ENCODE results near the gene NFIB. TPM values are rescaled to one million over a fixed set of nuclear protein-coding genes. Genes with fewer than 3 reads are reported as not detected.

NFIB gene
- total and polyA plus RNA-seq, 2 of the 8 experiments (the other 6 are each of a cell fraction or from before 2014, with no cell fraction given) = 2.6 to 13.1 TPM

GRCh38 chr9:14348123-14348372 lies 34.1 kb upstream of the NFIB start:
- ChIA-PET CTCF (ENCODE audit: partially characterized antibody) (interaction anchor here (0.7 to 1.9 kb wide), 3 partner anchors 32 to 277 kb away, joined by 3 to 8 read pairs (median 4); no protein-coding TSS in a partner anchor), POLR2A (ENCODE audit: partially characterized antibody) (interaction anchor here (0.6 to 3.3 kb wide), 7 partner anchors 14 to 856 kb away, joined by 3 to 26 read pairs (median 5); partner anchors contain the start of gene NFIB)
- no peak overlapping the region for H3K23ac ChIP-seq (ENCODE audit: insufficient read length)
- H2AK5ac ChIP-seq (ENCODE audit: low read depth, low read length) = no peak overlapping the region
- H4K5ac ChIP-seq (ENCODE audit: insufficient read length, low read depth, low read length) = no peak overlapping the region
- H3K4me3 ChIP-seq (ENCODE audit: extremely low read depth in 1 of 4, insufficient read depth in 2 of 4, low read depth in 3 of 4, low read length in 4 of 4) = peak overlapping the region; percentile 60 to 70 (median 64)
- no peak for FAIRE-seq
- TF ChIP-seq SP4 (IDR thresholded peaks at IDR 0.05; ENCODE audit: low read length) (0 out of 2 replicates have a peak, but pooled peaks have one; percentile 40), JUND (IDR thresholded peaks at IDR 0.05; ENCODE audit: low read length) (no peak), SIN3A (conservative IDR thresholded peaks at IDR 0.05 in 1 of 2, IDR thresholded peaks at IDR 0.05 in 1 of 2; ENCODE audit: low read depth in 1 of 2, low read length in 2 of 2) (peak in 1 of 2 experiments; percentile 33; a peak in 1 of 4 replicates), HDAC6 (IDR thresholded peaks at IDR 0.05; ENCODE audit: low read depth, low read length) (no peak)
- TF ChIP-seq, protein P1, sequence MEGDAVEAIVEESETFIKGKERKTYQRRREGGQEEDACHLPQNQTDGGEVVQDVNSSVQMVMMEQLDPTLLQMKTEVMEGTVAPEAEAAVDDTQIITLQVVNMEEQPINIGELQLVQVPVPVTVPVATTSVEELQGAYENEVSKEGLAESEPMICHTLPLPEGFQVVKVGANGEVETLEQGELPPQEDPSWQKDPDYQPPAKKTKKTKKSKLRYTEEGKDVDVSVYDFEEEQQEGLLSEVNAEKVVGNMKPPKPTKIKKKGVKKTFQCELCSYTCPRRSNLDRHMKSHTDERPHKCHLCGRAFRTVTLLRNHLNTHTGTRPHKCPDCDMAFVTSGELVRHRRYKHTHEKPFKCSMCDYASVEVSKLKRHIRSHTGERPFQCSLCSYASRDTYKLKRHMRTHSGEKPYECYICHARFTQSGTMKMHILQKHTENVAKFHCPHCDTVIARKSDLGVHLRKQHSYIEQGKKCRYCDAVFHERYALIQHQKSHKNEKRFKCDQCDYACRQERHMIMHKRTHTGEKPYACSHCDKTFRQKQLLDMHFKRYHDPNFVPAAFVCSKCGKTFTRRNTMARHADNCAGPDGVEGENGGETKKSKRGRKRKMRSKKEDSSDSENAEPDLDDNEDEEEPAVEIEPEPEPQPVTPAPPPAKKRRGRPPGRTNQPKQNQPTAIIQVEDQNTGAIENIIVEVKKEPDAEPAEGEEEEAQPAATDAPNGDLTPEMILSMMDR (IDR thresholded peaks at IDR 0.05; ENCODE audit: control extremely low read depth in 1 of 3, insufficient read depth in 1 of 3, low read depth in 1 of 3, low read length in 3 of 3) = peak in 1 of 3 experiments; percentile 17; a peak in 1 of 4 replicates
- 0 out of 2 replicates have a peak overlapping the region, but pooled peaks have one; percentile 81 for H2BK15ac ChIP-seq (ENCODE audit: low read length)
- no peaks in the 10 kb centered on the region for H4K20me1 ChIP-seq (replicated peaks in 1 of 2; ENCODE audit: control insufficient read depth in 1 of 2, insufficient read depth in 2 of 2, low read length in 2 of 2)
- H3K14ac ChIP-seq (ENCODE audit: insufficient read length) = no peak overlapping the region
- H3K27me3 ChIP-seq (replicated peaks in 1 of 4; ENCODE audit: control insufficient read depth in 3 of 4, extremely low read depth in 1 of 4, insufficient read depth in 3 of 4, low read length in 3 of 4) = peaks cover 28 to 79% (median 66%) of the 10 kb centered on the region in 4 experiments
- no peak overlapping the region for H4K91ac ChIP-seq (replicated peaks; ENCODE audit: insufficient read length, low read length)
- no peak overlapping the region for H3K4ac ChIP-seq (replicated peaks; ENCODE audit: insufficient read length, low read depth, low read length)
- H3K4me1 ChIP-seq (replicated peaks in 1 of 4; ENCODE audit: control insufficient read depth in 3 of 4, insufficient read depth in 4 of 4, low read length in 3 of 4) = peaks cover 15 to 34% (median 19%) of the 10 kb centered on the region in 4 experiments
- H2BK5ac ChIP-seq (ENCODE audit: low read depth, low read length) = 0 out of 2 replicates have a peak overlapping the region, but pooled peaks have one; percentile 67
- H2AFZ ChIP-seq (ENCODE audit: low read length) = peak overlapping the region; percentile 48; the same call in 1 of the 2 replicates
- H4K8ac ChIP-seq (ENCODE audit: extremely low read depth, insufficient read depth, low read length) = no peak overlapping the region; the same call in 1 of the 2 replicates
- no peak overlapping the region for H3K27ac ChIP-seq (ENCODE audit: low read depth, low read length)
- H3K9ac ChIP-seq (replicated peaks in 1 of 4; ENCODE audit: extremely low read depth in 1 of 4, low read depth in 3 of 4, low read length in 3 of 4) = peak overlapping the region in 1 of 4 experiments; percentile 26; a peak in 1 of 7 replicates
- no peak for DNase-seq (ENCODE audit: low read depth in 1 of 2, low spot score in 2 of 2)
- H2BK20ac ChIP-seq (ENCODE audit: low read length) = 0 out of 2 replicates have a peak overlapping the region, but pooled peaks have one; percentile 72
- 1% methylated on average over 9 of the region's 10 CpGs; no CpG with 5 or more reads in 1 of the 2 experiments for WGBS, 2 experiments (ENCODE audit: extremely low coverage in 1 of 2, insufficient coverage in 1 of 2, insufficient read length in 1 of 2, insufficient replicate concordance in 2 of 2, low coverage in 1 of 2, low lambda C conversion rate in 2 of 2, missing lambda C conversion rate in 1 of 2)
- H3K79me1 ChIP-seq (ENCODE audit: low read depth, low read length) = no peaks in the 10 kb centered on the region
- peak overlapping the region; percentile 92; the same call in 1 of the 2 replicates for H2BK12ac ChIP-seq (ENCODE audit: low read depth, low read length)
- H3K9me3 ChIP-seq (ENCODE audit: insufficient read depth in 2 of 2, low read depth in 1 of 2, low read length in 1 of 2) = no peaks in the 10 kb centered on the region
- no peak overlapping the region for H2BK120ac ChIP-seq (replicated peaks; ENCODE audit: low read depth, low read length)
- H3K18ac ChIP-seq (ENCODE audit: extremely low read depth, low read length) = no peak overlapping the region
- peak overlapping the region; percentile 93 to 95 for H3K4me2 ChIP-seq (ENCODE audit: insufficient read depth in 1 of 2, low read depth in 2 of 2, low read length in 2 of 2)
- H3K36me3 ChIP-seq (ENCODE audit: control insufficient read depth in 2 of 4, insufficient read depth in 4 of 4, low read length in 3 of 4) = no peaks in the 10 kb centered on the region
- H3K23me2 ChIP-seq (ENCODE audit: low read depth, low read length) = peaks cover 39% of the 10 kb centered on the region
- no peaks in the 10 kb centered on the region for H3K79me2 ChIP-seq (ENCODE audit: control insufficient read depth in 1 of 2, insufficient read depth in 2 of 2, low read length in 2 of 2)
- H3K56ac ChIP-seq (replicated peaks; ENCODE audit: insufficient read length, low read depth, low read length) = no peak overlapping the region
